Measurements from ENCODE around the gene DDIT3.

DNA sequence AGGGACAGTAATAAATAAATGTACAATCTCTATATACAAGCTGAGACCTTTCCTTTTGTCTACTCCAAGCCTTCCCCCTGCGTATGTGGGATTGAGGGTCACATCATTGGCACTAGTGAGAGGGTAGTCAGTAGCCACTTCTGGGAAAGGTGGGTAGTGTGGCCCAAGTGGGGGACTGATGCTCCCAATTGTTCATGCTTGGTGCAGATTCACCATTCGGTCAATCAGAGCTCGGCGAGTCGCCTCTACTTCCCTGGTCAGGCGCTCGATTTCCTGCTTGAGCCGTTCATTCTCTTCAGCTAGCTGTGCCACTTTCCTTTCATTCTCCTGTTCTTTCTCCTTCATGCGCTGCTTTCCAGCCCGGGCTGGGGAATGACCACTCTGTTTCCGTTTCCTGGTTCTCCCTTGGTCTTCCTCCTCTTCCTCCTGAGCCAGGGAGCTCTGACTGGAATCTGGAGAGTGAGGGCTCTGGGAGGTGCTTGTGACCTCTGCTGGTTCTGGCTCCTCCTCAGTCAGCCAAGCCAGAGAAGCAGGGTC is 3.6 kb downstream of the DDIT3 start:
- TF ChIP-seq EZH2 (IDR thresholded peaks at IDR 0.05; ENCODE audit: borderline replicate concordance, low read depth, low read length, poor library complexity, severe bottlenecking), result no peak
- TF ChIP-seq, protein P1, sequence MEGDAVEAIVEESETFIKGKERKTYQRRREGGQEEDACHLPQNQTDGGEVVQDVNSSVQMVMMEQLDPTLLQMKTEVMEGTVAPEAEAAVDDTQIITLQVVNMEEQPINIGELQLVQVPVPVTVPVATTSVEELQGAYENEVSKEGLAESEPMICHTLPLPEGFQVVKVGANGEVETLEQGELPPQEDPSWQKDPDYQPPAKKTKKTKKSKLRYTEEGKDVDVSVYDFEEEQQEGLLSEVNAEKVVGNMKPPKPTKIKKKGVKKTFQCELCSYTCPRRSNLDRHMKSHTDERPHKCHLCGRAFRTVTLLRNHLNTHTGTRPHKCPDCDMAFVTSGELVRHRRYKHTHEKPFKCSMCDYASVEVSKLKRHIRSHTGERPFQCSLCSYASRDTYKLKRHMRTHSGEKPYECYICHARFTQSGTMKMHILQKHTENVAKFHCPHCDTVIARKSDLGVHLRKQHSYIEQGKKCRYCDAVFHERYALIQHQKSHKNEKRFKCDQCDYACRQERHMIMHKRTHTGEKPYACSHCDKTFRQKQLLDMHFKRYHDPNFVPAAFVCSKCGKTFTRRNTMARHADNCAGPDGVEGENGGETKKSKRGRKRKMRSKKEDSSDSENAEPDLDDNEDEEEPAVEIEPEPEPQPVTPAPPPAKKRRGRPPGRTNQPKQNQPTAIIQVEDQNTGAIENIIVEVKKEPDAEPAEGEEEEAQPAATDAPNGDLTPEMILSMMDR (conservative IDR thresholded peaks at IDR 0.05; ENCODE audit: low read depth, low read length), result no peak
